ENCODE data around the gene ARHGAP6. TPM values are rescaled to one million over a fixed set of nuclear protein-coding genes. Genes with fewer than 3 reads are reported as not detected.

ARHGAP6 gene
- total RNA-seq (2014; rRNA removed; shearing (Covaris generic)) (0.59 and 0.78 TPM in 2 replicates), polyA plus RNA-seq (2016; fragmentation: Nextera tagmentation; extraction: Ambion mirVana) (0.26 and 0.50 TPM in 2 replicates)
- long read RNA-seq: 0 reads

GRCh38 chrX:11665168-11666111 lies at the start of gene ARHGAP6:
Gene ARHGAP6, minus strand, starts transcription at chrX:11665920. Its CDS starts 1,092 bp downstream, at chrX:11664828.
- TF ChIP-seq REST (IDR thresholded peaks at IDR 0.05; ENCODE audit: unreplicated experiment) (no peak), EZH2 (IDR thresholded peaks at IDR 0.05; ENCODE audit: low read depth, unreplicated experiment) (peak; percentile 51)
- H3K4me1 ChIP-seq (ENCODE audit: insufficient read depth): no peaks in the 10 kb centered on the region
- no peaks in the 10 kb centered on the region for H3K36me3 ChIP-seq (ENCODE audit: insufficient read depth)
- H3K4me2 ChIP-seq: peak within 1 kb of the TSS; percentile 77
- H3F3A ChIP-seq (replicated peaks; ENCODE audit: low read depth): no peaks in the 10 kb centered on the region
- H3K27me3 ChIP-seq (ENCODE audit: insufficient read depth): peaks cover 94% of the 10 kb centered on the region
- Mint-ChIP-seq H3K27me3 (ENCODE audit: insufficient read depth, low read depth, poor library complexity) (peaks cover 48% of the 10 kb centered on the region), H3K9me3 (no peaks in the 10 kb centered on the region; the same call in 2 of the 3 replicates), H3K4me3 (peak within 1 kb of the TSS; percentile 77), H3K27ac (no peak within 1 kb of the TSS), H3K4me1 (peaks cover 9% of the 10 kb centered on the region), H3K36me3 (ENCODE audit: low read depth) (no peaks in the 10 kb centered on the region)
- no peak within 1 kb of the TSS for H3K27ac ChIP-seq (ENCODE audit: low read depth)
- H2AFZ ChIP-seq: peak within 1 kb of the TSS; percentile 86
- peak within 1 kb of the TSS; percentile 65 for H3K4me3 ChIP-seq
- DNase-seq (ENCODE audit: low spot score) (peak; percentile 62), ATAC-seq (peak; percentile 73)
- no peaks in the 10 kb centered on the region for H4K20me1 ChIP-seq (replicated peaks; ENCODE audit: insufficient read depth)
- H3K79me2 ChIP-seq (replicated peaks; ENCODE audit: insufficient read depth): no peaks in the 10 kb centered on the region
- H3K9me2 ChIP-seq (ENCODE audit: insufficient read depth): no peaks in the 10 kb centered on the region

- no peak overlapping the region for H2AFZ ChIP-seq
- H3K79me2 ChIP-seq (replicated peaks; ENCODE audit: insufficient read depth): no peaks in the 10 kb centered on the region
- H3K4me2 ChIP-seq: no peak overlapping the region
- H4K20me1 ChIP-seq (replicated peaks; ENCODE audit: insufficient read depth): no peaks in the 10 kb centered on the region
- no peaks in the 10 kb centered on the region for H3K4me1 ChIP-seq (ENCODE audit: insufficient read depth)
- Mint-ChIP-seq H3K36me3 (ENCODE audit: low read depth) (no peaks in the 10 kb centered on the region), H3K4me3 (no peak overlapping the region), H3K27ac (no peak overlapping the region), H3K4me1 (no peaks in the 10 kb centered on the region), H3K27me3 (ENCODE audit: insufficient read depth, low read depth, poor library complexity) (no peaks in the 10 kb centered on the region), H3K9me3 (no peaks in the 10 kb centered on the region)
- TF ChIP-seq ZNF462 (CRISPR knock-in tag; IDR thresholded peaks at IDR 0.05): no peak
- no peak for TF ChIP-seq ZNF114 (CRISPR knock-in tag; IDR thresholded peaks at IDR 0.05)
- no peak for TF ChIP-seq ZNF331 (CRISPR knock-in tag; IDR thresholded peaks at IDR 0.05; ENCODE audit: low read depth)
- no peak for TF ChIP-seq STAT1 (IDR thresholded peaks at IDR 0.05; ENCODE audit: unreplicated experiment)
- no peaks in the 10 kb centered on the region for H3K36me3 ChIP-seq (ENCODE audit: insufficient read depth)
- H3F3A ChIP-seq (replicated peaks; ENCODE audit: low read depth): no peaks in the 10 kb centered on the region
- no peak overlapping the region for H3K4me3 ChIP-seq
- no peaks in the 10 kb centered on the region for H3K9me2 ChIP-seq (ENCODE audit: insufficient read depth)
- H3K27ac ChIP-seq (ENCODE audit: low read depth): no peak overlapping the region
- no peak for ATAC-seq
- DNase-seq (ENCODE audit: low spot score): peak; percentile 1
- no peaks in the 10 kb centered on the region for H3K27me3 ChIP-seq (ENCODE audit: insufficient read depth)
Observed at GRCh38 chrX:11704725-11705495, 39.2 kb upstream of the ARHGAP6 start.
